SK-N-SH (cell line): ENCODE results near the gene SGPP1. TPM values are rescaled to one million over a fixed set of nuclear protein-coding genes. Genes with fewer than 3 reads are reported as not detected.

Source experiments
- CTCF ChIA-PET: fragments of 300-600, 350-600 bp; formaldehyde crosslinking; extraction: SDS; loops from one replicate; lab custom pipeline; 2021; lab: Yijun Ruan, JAX
- POLR2A ChIA-PET: fragments of 350-600 bp; sonication (Branson Sonifier 250); formaldehyde crosslinking; extraction: SDS; loops from one replicate; lab custom pipeline; 2020; ENCODE audit warnings: antibody characterized with exemption, inconsistent platforms; lab: Yijun Ruan, JAX
- DNase-seq: peaks from one replicate; pipeline ENCODE4 v3.0.0; 2012
- H2AFZ ChIP-seq: fragments of 200-600 bp; sonication (generic); 2 replicates; pipeline ENCODE4 v1.8.1; 2016; ENCODE audit warnings: antibody characterized with exemption, mild to moderate bottlenecking, low read depth
- H3F3A ChIP-seq: fragments of 200-600 bp; sonication (generic); replicated peaks from 2 replicates; pipeline ENCODE3; 2016; ENCODE audit warnings: antibody characterized with exemption, mild to moderate bottlenecking; ENCODE audit not compliant: insufficient read depth
- H3K27ac ChIP-seq, 2 experiments: fragments of 200-500 bp in 1 of 2; fragments of 200-600 bp in 1 of 2; sonication (Bioruptor generic) in 1 of 2; sonication (generic), shearing (Covaris generic) in 1 of 2; 2 replicates each; pipeline versions ENCODE4 v1.5.1 to v1.6.1; 2014 to 2016; ENCODE audit warnings: low read depth in 2 of 2, inconsistent platforms in 1 of 2, low read length in 1 of 2, mild to moderate bottlenecking in 1 of 2, mixed read lengths in 1 of 2
- H3K27me3 ChIP-seq: fragments of 200-600 bp; sonication (generic), shearing (Covaris generic); 2 replicates; pipeline ENCODE4 v1.6.1; 2016; ENCODE audit warnings: mixed run types; ENCODE audit not compliant: insufficient read depth
- H3K36me3 ChIP-seq, 2 experiments: fragments of 200-500 bp in 1 of 2; fragments of 200-600 bp in 1 of 2; sonication (Bioruptor generic) in 1 of 2; sonication (generic) in 1 of 2; replicated peaks in 1 of 2; 2 replicates each; pipeline versions ENCODE3 to v1.5.1; 2014 to 2016; ENCODE audit warnings: low read length in 1 of 2, mild to moderate bottlenecking in 1 of 2; ENCODE audit not compliant: insufficient read depth in 2 of 2, control insufficient read depth in 1 of 2
- H3K4me1 ChIP-seq, 2 experiments: fragments of 200-500 bp in 1 of 2; fragments of 200-600 bp in 1 of 2; sonication (Bioruptor generic) in 1 of 2; sonication (generic), shearing (Covaris generic) in 1 of 2; 2 replicates each; pipeline versions ENCODE4 v1.5.1 to v1.6.1; 2014 to 2016; ENCODE audit warnings: low read depth in 1 of 2, low read length in 1 of 2, mixed run types in 1 of 2; ENCODE audit not compliant: insufficient read depth in 2 of 2, control insufficient read depth in 1 of 2
- H3K4me2 ChIP-seq: fragments of 200-600 bp; sonication (generic), shearing (Covaris generic); 2 replicates; pipeline ENCODE4 v1.6.1; 2017; ENCODE audit warnings: mixed run types
- H3K4me3 ChIP-seq, 2 experiments: fragments of 200-500 bp in 1 of 2; fragments of 200-600 bp in 1 of 2; sonication (Bioruptor generic) in 1 of 2; sonication (generic), shearing (Covaris generic) in 1 of 2; 2 replicates each; pipeline versions ENCODE4 v1.5.1 to v1.8.1; 2014 to 2016; ENCODE audit warnings: low read depth in 2 of 2, inconsistent platforms in 1 of 2, low read length in 1 of 2, mild to moderate bottlenecking in 1 of 2, mixed read lengths in 1 of 2, moderate library complexity in 1 of 2
- H3K79me2 ChIP-seq: fragments of 200-600 bp; sonication (generic); 2 replicates; pipeline ENCODE4 v1.8.1; 2017; ENCODE audit warnings: mild to moderate bottlenecking; ENCODE audit not compliant: insufficient read depth
- H3K9ac ChIP-seq: fragments of 200-600 bp; sonication (generic); 2 replicates; pipeline ENCODE4 v1.6.1; 2017; ENCODE audit warnings: mixed run types
- H3K9me2 ChIP-seq: fragments of 200-600 bp; sonication (generic); 2 replicates; pipeline ENCODE4 v1.6.1; 2017; ENCODE audit warnings: mixed run types
- H3K9me3 ChIP-seq: fragments of 200-600 bp; sonication (generic); 2 replicates; pipeline ENCODE4 v1.6.1; 2017; ENCODE audit warnings: mixed run types, mild to moderate bottlenecking, moderate library complexity
- H4K20me1 ChIP-seq: fragments of 200-600 bp; sonication (generic); 2 replicates; pipeline ENCODE4 v1.6.1; 2017; ENCODE audit warnings: mild to moderate bottlenecking, mixed run types; ENCODE audit not compliant: insufficient read depth
- ELF1 ChIP-seq: IDR thresholded peaks from 2 replicates; pipeline ENCODE4 v1.4.0; 2012
- EP300 ChIP-seq, 2 experiments: IDR thresholded peaks; 2 replicates each; pipeline versions ENCODE4 v1.4.0 to v1.6.1; 2012; ENCODE audit warnings: borderline replicate concordance in 1 of 2, low read depth in 1 of 2, low read length in 1 of 2
- EZH2phosphoT487 ChIP-seq: fragments of 200-600 bp; sonication (generic); IDR thresholded peaks from 2 replicates; pipeline ENCODE4 v1.6.1; 2017; ENCODE audit warnings: low read depth, mixed run types, mild to moderate bottlenecking, antibody characterized with exemption, moderate library complexity, borderline replicate concordance
- FOSL2 ChIP-seq: IDR thresholded peaks from 2 replicates; pipeline ENCODE4 v1.4.0; 2012; ENCODE audit warnings: low read depth, mild to moderate bottlenecking, moderate library complexity, borderline replicate concordance
- FOXJ3 ChIP-seq: sonication (generic); formaldehyde crosslinking; IDR thresholded peaks from 2 replicates; pipeline ENCODE4 v1.5.1; 2020; ENCODE audit warnings: mild to moderate bottlenecking, missing genetic modification reagents
- FOXM1 ChIP-seq: IDR thresholded peaks from 2 replicates; pipeline ENCODE4 v1.4.0; 2012; ENCODE audit warnings: low read depth, mild to moderate bottlenecking
- GABPA ChIP-seq: IDR thresholded peaks from 2 replicates; pipeline ENCODE4 v1.4.0; 2012; ENCODE audit warnings: low read depth, mild to moderate bottlenecking
- PBX3 ChIP-seq: IDR thresholded peaks from 2 replicates; pipeline ENCODE4; 2012
- POLR2AphosphoS5 ChIP-seq: IDR thresholded peaks from 2 replicates; pipeline ENCODE4 v1.6.1; 2012; ENCODE audit warnings: low read depth, low read length
- RAD21 ChIP-seq: IDR thresholded peaks from 2 replicates; pipeline ENCODE4 v1.6.1; 2012; ENCODE audit warnings: mild to moderate bottlenecking, low read length
- RCOR1 ChIP-seq: fragments of 150-350 bp; IDR thresholded peaks from 2 replicates; pipeline ENCODE4 v1.6.1; 2017; ENCODE audit warnings: antibody characterized with exemption, low read length
- RXRA ChIP-seq: IDR thresholded peaks from 2 replicates; pipeline ENCODE4 v1.4.0; 2012; ENCODE audit warnings: low read depth, mild to moderate bottlenecking, borderline replicate concordance
- SIN3A ChIP-seq: IDR thresholded peaks from 2 replicates; pipeline ENCODE4 v1.6.1; 2012; ENCODE audit warnings: low read depth, mild to moderate bottlenecking, low read length, moderate library complexity, borderline replicate concordance
- SMC3 ChIP-seq: IDR thresholded peaks from 2 replicates; pipeline ENCODE4 v1.6.1; 2012; ENCODE audit warnings: low read depth, low read length, improper control_type of control experiment
- TEAD4 ChIP-seq: IDR thresholded peaks from 2 replicates; pipeline ENCODE4 v1.4.0; 2012; ENCODE audit warnings: mild to moderate bottlenecking, borderline replicate concordance; ENCODE audit not compliant: insufficient read depth
- YY1 ChIP-seq: IDR thresholded peaks from 2 replicates; pipeline ENCODE4 v1.4.0; 2012; ENCODE audit warnings: low read depth, mild to moderate bottlenecking
- WGBS: methylation state at CpG from one replicate; pipeline ENCODE4 v1.1.6; 2017; ENCODE audit warnings: low lambda C conversion rate; 5-methylcytosine and 5-hydroxymethylcytosine counted together
- polyA plus RNA-seq, 3 experiments: library from polyadenylated mRNA; depleted of rRNA; stranded (reverse); fragments of >200 nt; gene quantifications; 2 replicates each; pipeline ENCODE4 v1.2.3, GENCODE V29; 2012
- TF ChIP-seq, protein P1 (sequence below): IDR thresholded peaks from 2 replicates; pipeline ENCODE4 v1.4.0; 2012; ENCODE audit warnings: low read depth, borderline replicate concordance
- TF ChIP-seq, protein P2 (sequence below): IDR thresholded peaks from 2 replicates; pipeline ENCODE4 v1.4.0; 2012; ENCODE audit warnings: low read depth, borderline replicate concordance

The SGPP1 gene
- polyA plus RNA-seq, 1 of the 3 experiments (the other 2 are of a cell fraction) = 8.4 TPM

GRCh38 chr14:63766611-63767010 is 38.7 kb upstream of the SGPP1 start (continued):
- TF ChIP-seq SMC3 (no peak), FOXM1 (no peak), YY1 (no peak)

DNA sequence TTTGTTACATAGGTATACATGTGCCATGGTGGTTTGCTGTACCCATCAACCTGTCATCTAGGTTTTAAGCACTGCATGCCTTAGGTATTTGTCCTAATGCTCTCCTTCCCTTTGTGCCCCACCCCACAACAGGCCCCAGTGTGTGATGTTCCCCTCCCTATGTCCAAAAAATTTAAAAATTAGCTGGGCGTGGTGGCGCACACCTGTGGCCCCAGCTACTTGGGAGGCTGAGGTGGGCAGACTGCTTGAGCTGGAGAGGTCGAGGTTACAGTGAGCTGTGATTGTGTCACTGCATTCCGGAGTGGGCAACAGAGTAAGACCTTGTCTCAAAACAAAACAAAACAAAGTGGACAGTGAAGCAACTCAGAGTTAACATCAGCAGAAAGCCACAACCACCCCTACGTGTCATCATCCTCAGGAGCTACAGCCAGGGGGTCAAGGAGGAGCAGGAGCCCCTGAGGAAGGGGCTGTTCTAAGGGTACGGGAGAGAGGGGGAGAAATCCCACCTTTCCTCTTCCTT is 36.8 kb upstream of the SGPP1 start:
- Histone ChIP-seq H3K4me3 (no peak overlapping the region), H3K9ac (no peak overlapping the region), H3F3A (no peaks in the 10 kb centered on the region), H2AFZ (no peak overlapping the region), H3K27ac (no peak overlapping the region), H3K9me2 (no peaks in the 10 kb centered on the region)
- CTCF ChIA-PET = interaction anchor here (1.2 kb wide), 1 partner anchor 9 kb away, joined by 4 read pairs; no protein-coding TSS in a partner anchor
- TF ChIP-seq, protein P1, sequence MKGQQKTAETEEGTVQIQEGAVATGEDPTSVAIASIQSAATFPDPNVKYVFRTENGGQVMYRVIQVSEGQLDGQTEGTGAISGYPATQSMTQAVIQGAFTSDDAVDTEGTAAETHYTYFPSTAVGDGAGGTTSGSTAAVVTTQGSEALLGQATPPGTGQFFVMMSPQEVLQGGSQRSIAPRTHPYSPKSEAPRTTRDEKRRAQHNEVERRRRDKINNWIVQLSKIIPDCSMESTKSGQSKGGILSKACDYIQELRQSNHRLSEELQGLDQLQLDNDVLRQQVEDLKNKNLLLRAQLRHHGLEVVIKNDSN = no peak
- TF ChIP-seq ELF1 = no peak
- TF ChIP-seq FOSL2 = no peak
- TF ChIP-seq SIN3A = no peak
- no peak for TF ChIP-seq FOXJ3 (CRISPR knock-in tag)
- TF ChIP-seq EP300 (IDR thresholded peaks at IDR 0.05; ENCODE audit: borderline replicate concordance in 1 of 2, low read depth in 1 of 2, low read length in 1 of 2) = no peak
- no peak for TF ChIP-seq PBX3
- TF ChIP-seq FOXM1 = no peak
- TF ChIP-seq GABPA = no peak
- TF ChIP-seq EZH2phosphoT487 = no peak
- TF ChIP-seq RCOR1 = no peak
- no peak for TF ChIP-seq TEAD4
- TF ChIP-seq SMC3 = no peak
- TF ChIP-seq RAD21 = no peak
- no peak for TF ChIP-seq RXRA
- TF ChIP-seq, protein P2, sequence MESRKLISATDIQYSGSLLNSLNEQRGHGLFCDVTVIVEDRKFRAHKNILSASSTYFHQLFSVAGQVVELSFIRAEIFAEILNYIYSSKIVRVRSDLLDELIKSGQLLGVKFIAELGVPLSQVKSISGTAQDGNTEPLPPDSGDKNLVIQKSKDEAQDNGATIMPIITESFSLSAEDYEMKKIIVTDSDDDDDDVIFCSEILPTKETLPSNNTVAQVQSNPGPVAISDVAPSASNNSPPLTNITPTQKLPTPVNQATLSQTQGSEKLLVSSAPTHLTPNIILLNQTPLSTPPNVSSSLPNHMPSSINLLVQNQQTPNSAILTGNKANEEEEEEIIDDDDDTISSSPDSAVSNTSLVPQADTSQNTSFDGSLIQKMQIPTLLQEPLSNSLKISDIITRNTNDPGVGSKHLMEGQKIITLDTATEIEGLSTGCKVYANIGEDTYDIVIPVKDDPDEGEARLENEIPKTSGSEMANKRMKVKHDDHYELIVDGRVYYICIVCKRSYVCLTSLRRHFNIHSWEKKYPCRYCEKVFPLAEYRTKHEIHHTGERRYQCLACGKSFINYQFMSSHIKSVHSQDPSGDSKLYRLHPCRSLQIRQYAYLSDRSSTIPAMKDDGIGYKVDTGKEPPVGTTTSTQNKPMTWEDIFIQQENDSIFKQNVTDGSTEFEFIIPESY = no peak
- no peak for TF ChIP-seq POLR2AphosphoS5
- TF ChIP-seq, all 33 proteins: peak for 0
- Histone ChIP-seq H3K36me3 (no peaks in the 10 kb centered on the region), H4K20me1 (no peaks in the 10 kb centered on the region), H3K4me2 (no peak overlapping the region), H3K4me1 (no peaks in the 10 kb centered on the region), H3K9me3 (no peaks in the 10 kb centered on the region), H3K79me2 (no peaks in the 10 kb centered on the region), H3K27me3 (no peaks in the 10 kb centered on the region)
- POLR2A ChIA-PET = no interaction called here
- no peak for DNase-seq
- 76% methylated on average over 6 of the region's 6 CpGs for WGBS
